Left lobe of liver (tissue), 2 donors: ENCODE measurements around the gene C3orf33. TPM values are rescaled to one million over a fixed set of nuclear protein-coding genes. Genes with fewer than 3 reads are reported as not detected.

Source experiments
- ATAC-seq: fragments of 200-7000 bp; cut with Tn5 transposase; one replicate; pipeline ENCODE4 v1.9.1; 2020; ENCODE audit warnings: mild to moderate bottlenecking, moderate library complexity
- DNase-seq: peaks from one replicate; pipeline ENCODE4 v3.0.0-alpha.2; 2020; ENCODE audit warnings: low spot score
- total RNA-seq: library from RNA; stranded (reverse); gene quantifications from one replicate; pipeline ENCODE4 v1.2.1, GENCODE V29; 2021
- donor health status: DM: no; HTN: no; CAD: no; lungs with moderate emphysema.
- donor health status: DM: no; HTN: yes; CAD: no.

Gene C3orf33
- total RNA-seq, 1 donor from 2014 or later = 0.70 TPM

DNA sequence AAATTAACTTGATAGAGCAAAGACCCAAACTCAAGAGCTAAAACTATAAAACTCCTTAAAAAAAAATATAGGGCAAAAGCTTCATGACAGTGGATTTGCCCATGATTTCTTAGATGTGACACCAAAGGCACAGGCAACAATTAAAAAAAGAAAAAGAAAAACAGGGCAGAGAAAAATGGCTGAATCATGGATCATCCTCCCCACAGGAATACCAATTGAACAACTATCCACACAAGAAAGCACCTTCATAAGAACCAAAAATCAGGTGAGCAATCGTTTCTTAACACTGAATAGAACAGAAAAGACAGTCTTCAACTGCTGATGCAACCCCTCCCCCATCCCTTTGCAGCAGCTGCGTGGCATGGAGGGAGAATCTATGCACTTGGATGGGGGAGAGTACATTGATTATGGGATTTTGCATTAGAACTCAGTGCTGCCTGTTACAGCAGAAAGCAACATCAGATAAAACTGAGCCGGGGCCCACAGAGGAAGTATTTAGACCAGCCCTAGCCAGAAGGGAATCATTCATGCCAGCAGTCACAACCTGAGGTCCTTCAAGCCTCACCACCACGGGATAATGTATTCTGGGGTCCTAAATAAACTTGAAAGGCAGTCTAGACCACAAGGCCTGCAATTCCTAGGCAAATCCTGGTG lies 15.7 kb downstream of the C3orf33 start:
- DNase-seq = no peak
- ATAC-seq = no peak

DNA sequence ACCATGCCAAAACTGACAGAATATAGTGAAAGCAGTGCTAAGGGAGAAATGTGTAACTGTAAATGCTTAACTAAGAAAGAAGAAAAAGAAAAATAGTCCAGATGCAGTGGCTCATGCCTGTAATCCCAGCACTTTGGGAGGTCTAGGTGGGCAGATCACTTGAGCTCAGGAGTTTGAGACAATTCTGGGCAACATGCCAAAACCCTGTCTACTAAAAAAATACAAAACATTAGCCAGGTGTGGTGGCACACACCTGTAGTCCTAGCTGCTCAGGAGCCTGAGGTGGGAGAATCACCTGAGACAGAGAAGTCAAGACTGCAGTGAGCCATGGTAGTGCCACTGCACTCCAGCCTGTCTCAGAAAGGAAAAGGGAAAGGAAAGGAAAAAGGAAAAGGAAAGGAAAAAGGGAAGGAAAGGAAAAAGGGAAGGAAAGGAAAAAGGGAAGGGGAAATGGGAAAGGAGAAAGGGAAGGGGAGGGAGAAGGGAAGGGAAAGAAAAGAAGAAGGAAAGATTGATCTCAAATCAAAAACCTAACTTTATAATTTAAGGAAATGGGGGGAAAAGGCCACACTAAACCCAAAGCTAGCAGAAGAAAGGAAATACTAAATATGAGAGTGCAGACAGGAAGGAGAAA lies 20.3 kb downstream of the C3orf33 start:
- DNase-seq = no peak
- no peak for ATAC-seq

DNA sequence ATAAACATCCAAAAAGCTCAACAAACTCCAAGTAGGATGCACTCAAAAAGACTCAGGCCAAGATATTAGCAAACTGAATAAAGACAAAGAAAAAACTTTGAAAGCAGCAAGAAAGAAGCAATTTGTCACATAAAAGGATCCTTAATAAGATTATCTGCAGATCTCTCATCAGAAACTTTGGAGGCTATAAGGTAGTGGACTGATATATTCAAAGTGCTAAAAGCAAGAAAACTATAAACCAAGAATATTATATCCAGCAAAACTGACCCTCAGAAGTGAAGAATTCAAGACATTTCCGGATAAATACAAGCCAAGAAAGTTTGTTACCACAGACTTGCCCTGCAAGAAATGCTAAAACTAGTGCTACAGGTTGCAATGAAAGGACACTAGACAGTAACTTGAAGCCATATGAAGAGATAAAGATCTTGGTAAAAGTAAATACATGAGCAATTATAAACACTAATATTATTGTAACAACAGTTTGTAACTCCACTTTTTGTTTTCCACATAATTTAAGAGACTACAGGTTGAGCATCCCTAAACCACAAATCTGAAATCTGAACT lies 23.6 kb downstream of the C3orf33 start:
- no peak for ATAC-seq
- no peak for DNase-seq

DNA sequence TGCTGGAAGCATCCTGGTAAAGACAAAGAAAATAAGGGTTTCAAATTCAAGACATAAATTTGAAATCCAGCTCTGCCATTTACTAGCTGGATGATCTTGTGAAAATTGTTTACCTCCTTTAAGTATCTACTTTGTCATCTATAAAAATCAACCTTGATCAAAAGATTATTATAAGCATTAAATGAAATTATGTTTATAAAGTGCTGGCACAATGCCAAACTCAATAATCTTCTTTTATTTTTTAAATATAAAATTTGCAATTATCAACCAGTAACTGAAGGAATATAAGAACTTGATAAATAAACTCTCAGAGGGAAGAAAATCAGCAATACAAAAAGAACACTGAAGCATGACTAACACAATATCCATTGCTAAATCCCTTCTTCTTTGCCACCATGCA lies 25.8 kb downstream of the C3orf33 start:
- DNase-seq (no peak), ATAC-seq (no peak)

DNA sequence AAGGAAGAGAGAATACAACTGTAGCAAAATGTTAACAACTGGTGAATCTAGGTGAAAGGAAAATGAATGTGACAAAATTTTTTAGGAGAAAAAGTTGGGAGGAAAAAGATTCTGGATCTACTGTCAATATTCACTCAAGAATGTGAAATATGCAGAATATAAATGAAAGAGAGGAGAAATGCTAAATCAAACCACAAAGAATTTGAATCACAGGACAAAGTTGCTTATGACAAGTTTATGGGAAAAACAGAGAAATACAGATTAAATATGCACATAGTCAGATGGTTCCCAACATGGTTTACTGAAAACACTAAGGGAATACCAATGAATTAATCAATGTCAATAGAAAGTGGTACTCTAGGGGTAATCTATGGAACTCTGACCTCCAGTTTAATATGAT lies 27.6 kb downstream of the C3orf33 start:
- DNase-seq (no peak), ATAC-seq (no peak)

DNA sequence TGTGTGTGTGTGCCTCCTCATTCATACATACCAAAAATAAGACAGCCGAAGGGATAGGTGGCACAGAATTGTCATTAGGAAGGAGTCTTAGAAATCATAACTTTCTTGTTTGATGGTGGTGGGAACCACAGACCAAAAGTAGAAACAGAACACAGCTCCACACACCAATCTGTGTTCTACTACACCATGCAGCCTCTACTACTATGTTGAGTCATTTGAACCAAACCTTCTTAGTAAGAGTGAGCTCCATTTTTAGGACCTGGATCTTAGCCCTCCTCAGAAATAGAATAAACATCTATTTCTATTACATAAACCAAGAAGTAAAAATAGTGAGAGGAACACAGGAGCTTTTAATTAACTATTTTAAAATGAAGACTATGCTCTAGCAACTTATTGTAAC lies 33.3 kb downstream of the C3orf33 start:
- ATAC-seq = no peak
- no peak for DNase-seq

DNA sequence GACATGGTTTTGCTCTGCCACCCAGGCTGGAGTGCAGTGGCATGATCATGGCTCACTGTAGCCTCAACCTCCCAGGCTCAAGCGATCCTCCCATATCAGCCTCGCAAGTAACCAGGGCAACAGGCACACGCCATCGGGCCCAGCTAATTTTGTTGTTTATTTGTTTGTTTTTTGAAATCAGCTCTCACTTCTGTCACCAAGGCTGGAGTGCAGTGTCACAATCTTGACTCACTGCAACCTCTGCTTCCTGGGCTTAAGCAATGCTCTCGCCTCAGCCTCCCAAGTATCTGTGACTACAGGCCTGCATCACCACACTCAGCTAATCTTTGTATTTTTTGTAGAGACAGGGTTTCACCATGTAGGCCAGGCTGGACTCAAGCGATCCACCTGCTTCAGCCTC lies 35.0 kb downstream of the C3orf33 start:
- ATAC-seq = no peak
- no peak for DNase-seq

DNA sequence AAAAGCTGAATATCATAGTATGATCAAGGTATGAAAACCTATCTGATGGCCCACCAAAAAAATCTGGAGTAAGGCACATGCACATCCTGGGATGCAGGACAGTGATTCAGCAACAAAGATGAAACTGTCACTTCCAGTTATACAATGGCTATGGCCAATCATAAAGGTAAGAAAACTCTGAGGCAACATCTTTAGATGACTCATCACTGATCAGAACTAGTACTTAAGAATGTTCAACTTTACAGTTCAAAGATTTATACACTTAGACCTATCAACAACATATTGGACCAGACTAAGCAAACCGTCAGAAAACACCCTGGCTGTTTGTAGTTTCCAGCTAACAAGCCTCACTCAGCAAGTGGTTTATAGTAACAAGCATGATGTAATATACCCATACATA lies 39.9 kb downstream of the C3orf33 start:
- DNase-seq = no peak
- no peak for ATAC-seq

DNA sequence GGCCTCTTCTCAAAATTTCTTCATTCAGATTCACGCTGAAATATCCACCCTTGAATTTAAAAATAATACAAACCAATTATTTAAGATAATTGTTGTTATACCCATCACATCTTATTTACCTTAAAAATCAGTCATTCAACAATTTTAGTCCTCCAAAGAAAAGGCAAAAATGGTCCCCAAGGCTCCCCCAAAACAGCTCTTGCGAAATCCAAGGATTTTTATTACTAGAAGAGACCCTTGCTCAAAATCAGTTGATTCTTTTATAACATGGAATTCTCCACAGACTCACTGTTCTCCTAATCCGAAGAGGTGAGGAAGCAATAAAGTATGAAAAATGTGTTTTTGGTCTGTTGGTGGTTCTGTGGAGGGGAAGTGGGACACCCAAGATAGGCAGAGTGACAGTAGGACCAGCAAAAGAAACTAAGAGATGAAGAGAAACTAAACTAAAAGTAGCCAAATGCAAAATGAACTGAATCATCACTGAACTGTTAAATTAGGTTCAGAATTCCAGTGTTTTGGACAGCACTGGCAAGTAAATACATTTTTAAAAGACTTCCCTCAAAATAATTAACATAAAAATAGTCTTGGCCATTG lies 42.1 kb downstream of the C3orf33 start:
- ATAC-seq (no peak), DNase-seq (no peak)

DNA sequence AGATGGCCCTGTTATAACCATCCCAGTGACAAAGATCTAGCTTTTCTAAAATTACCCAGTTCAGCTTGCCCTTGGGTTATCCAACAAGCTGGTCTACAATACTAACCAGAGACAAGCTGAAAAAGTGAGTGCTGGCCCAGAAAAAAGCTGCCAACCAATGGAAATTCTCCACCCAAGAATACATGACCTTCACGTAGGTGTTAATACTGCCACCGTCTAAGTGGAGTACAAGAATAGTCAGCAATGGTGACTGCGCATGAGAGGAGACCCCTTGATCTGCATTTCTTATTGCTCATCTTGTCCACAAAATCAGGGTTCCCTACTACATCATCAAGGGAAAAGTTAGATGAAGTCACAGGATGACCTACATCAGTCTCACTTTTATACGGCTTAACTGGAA lies 45.4 kb downstream of the C3orf33 start:
- no peak for ATAC-seq
- DNase-seq = no peak

DNA sequence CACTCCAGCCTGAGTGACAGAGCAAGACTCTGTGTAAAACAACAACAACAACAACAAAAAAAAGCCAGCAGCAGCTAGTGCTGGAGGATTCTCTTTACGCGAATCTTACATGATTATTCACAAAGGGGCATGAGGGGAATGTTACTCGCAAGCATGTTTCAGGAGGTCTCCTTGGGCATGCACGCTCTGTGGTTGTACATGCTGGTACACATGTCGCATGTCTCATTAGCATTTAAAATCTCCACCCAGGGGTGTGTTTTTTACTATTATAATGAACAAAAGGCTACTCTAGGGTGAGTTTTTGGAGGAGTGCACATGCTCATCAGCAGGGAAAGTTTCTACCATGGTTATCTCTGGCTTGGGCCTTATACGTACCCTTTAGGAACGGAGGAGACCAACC lies 48.5 kb downstream of the C3orf33 start:
- DNase-seq = no peak

DNA sequence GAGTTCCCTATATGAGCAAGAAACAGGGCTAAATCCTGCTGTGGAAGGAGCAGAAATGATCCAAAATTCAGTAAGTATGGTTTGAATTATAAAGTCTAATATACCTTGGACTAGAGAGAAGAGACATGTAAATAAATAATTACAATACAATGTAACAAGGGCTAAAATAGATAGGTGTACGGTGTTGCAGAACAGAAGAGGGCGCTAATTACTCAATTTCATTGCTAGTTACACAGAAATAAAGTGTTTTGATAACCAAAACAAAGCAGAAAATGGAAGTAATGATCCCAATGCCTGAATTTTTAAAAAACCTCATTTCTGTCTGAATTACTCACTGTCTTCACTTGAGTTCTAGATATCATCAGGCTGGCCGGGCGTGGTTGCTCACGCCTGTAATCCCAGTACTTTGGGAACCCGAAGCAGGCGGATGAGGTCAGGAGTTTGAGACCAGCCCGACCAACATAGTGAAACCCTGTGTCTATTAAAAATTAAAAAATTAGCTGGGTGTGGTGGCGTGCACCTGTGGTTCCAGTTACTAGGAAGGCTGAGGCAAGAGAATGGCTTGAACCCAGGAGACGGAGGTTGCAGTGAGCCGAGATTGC lies 52.9 kb downstream of the C3orf33 start:
- no peak for DNase-seq

More for the DNA sequence above, 48.5 kb downstream of the C3orf33 start:
- no peak for ATAC-seq

DNA sequence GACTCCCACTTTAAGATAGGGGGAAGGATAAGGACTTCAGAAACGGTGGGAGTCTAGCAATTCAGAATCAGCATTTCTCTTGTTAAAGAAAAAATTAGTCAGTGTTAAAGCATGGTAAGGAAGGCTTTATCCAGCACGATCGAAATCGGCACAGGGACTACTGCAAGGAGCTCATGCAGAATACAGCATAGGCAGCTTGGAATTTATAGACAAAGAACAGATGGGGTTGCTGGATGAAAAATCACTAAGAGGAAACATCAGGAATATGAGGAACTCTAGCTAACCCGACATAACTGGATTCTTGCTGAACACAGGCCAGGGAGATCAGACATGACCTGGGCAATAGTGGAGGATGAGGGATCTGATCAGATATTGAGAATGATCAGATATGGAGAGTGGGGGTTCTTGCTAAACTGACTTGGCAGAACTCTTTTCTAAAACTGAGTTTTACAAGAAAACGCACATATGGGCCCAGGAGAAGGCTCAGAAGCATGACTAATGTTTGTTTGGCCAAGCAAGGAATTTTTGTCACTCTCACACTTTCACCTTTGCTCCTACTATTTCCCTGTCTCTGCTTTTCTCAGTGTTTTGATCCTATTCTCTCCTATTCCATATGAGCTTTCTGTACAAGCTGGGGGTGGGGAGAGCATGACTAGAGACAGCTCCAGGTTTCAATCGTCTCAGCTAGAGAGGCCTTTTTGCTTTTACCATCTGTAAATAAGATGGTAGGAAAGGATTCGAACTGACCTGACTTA lies 57.3 kb downstream of the C3orf33 start:
- ATAC-seq = no peak
- DNase-seq = no peak

More for the DNA sequence above, 52.9 kb downstream of the C3orf33 start:
- peak; percentile 64 for ATAC-seq

DNA sequence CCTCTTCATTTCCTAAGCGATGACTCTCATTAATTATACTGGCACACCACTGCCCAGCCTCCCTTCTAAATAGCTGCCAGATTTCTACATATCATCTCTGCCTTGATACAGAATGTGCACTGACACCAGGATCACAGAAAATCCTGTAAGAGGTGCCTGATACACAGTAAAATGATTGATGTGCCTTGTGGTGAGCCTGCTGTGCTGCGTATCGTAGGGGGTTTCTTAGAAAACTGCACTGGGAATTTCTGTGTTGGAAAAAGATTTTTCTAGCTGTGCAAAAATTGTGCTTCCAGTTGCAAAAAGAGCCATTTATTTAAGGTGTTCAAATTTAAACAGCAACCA lies 58.2 kb downstream of the C3orf33 start:
- ATAC-seq (no peak), DNase-seq (no peak)

DNA sequence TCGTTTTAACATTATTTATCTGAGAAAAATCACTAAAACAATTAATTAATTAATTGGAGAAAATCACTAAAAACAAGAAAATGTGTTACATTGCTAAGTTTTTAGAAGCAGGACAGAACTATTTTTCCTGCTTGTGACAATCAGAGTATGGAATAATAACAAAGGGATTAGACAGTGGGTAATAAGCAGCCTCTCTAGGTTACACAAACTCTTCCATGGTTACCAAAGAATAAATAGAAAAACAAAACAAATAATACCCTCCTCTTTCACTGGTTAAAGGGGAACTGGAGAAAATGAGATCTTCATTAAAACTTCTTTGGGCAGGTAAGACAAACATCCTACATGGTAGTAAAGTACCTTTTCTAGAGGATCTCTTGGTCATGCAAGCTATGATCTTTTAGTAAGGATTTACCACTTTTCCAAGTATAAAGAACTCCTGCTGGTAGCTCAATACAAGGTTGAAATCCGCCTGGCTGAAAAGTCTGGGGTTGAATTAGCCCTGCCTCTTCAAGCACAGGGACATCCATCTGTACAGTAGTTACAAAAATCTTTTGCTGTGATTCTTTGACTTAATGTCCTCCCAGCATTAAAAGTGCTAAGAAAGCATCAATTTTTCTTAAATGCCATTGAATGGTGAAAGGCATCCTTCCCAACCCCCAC lies 58.7 kb downstream of the C3orf33 start:
- no peak for ATAC-seq
- DNase-seq = no peak

DNA sequence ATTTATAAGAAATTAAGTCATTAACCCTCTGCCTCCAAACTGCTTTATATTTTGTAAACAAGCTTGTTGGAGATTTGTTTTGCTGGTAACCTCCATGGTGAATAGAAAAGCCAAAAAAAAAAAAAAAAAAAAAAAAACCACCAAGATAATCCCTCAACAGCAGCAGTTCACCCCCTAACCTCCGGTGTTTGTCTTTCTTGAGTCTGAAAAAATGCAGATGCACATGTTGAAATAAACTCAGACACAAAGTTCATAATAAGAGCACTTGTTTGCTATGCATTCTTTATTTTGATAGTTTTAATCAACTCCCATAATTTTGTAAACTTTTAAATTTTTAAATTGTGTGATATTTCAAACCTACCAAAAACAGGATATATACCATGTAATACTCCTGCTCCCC lies 59.4 kb downstream of the C3orf33 start:
- ATAC-seq (no peak), DNase-seq (no peak)

DNA sequence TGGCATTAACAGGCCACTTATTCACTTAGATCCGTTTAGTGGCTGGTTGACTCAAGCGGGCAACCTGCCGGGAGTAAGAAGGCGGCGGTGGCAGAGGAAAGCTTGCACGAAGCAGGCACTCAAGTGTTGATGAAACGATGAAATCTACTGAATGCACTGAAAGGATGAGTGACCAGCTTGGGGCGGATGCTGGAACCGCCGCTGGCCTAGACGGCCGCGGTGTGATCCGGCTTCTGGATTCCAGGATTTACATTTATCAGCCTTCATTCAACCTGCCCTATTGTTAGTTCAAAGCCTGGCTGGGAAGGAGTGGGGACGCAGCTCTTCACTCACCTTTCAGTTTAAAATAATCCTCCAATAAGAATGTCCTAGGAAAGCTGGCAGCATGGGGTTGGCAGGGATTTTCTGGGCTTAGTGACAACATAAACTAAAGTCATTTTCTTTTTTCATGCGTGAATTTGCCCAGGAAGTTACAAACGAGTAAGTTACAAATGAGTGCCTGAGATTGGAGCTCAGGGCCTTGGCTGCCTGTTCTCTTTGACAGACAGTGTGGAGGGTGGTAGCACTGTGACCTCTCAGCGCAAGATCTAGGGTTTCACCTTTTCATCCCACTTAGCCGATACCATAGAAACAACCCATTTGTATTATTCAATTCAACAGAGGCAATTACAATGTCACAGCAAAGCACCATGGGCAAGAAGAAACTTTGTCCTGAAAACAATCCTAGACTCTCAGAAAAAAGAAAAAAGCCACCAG lies 60.1 kb downstream of the C3orf33 start:
- ATAC-seq = peak; percentile 27
- no peak for DNase-seq

DNA sequence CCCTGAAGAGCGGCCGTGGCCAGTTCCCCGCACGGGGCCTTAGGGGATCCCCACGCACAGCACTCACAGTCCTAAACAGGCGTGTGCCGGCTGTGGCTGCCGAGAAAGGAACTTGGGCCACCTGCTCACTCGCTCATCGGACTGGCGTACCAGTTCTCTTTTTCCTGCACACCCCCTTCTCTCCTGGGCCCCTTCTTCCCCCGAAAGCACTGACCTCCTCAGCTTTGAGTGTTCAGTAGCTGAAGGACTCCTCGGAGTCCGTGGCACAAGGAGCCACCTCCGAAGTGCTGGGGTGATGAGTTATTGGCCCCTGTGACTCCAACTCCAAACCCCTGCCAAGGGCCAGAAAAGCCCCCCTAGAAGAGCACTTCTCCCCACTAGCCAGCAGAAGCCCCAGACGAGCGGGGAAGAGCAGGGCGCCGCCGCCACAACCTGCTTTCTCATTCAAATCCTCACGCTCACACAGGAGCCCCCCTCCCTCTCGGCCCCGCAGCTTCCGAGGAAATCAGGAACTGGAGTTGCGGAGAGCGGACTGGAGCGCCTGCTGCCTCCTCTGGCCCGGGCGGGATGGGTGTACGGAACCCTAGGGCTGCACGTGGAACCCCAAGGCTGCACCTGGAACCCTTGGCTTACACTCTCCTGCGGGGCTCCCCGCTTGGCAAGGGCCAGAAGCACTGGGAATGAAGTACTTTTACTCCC lies 61.3 kb downstream of the C3orf33 start, which contains the start of gene PLCH1:
TSS of gene PLCH1 (minus strand) at position 446 of the 699 bp plus-strand sequence. CDS start 40,847 bp downstream, outside the sequence.
- DNase-seq (peak; percentile 49), ATAC-seq (peak; percentile 75)

DNA sequence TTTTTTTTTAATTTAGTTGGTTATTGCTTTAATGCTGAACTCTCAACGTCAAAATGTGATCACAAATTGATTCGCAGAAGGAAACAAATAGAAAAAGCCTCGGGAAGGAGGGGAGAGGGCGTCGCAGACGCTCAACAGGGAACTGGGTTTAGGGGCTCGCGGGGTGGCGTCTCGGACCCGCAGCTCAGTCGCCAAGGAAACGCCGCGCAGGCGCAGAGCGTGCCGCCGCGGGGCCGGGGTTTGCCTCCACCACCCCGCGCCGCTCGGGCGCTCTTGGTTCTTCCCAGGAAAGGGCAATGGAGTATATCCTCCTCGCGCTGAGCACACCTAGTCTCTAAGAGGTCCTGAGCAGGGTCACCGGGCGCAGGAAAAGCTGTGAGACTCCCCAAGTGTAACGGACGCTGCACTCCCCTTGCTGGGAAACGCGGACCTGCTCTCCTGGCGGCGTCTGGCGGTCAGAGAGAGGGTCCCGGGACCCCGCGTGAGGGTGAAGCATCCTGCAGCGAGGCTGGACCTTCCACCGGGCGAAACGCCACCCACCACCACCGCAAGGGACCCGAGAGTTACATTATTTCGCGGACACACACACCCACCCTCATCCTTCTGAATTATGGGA lies 62.0 kb downstream of the C3orf33 start:
- DNase-seq (peak; percentile 54), ATAC-seq (peak; percentile 83)
